Hepatocyte (in vitro differentiated cells): ENCODE results near the gene CYP27C1. TPM values are rescaled to one million over a fixed set of nuclear protein-coding genes. Genes with fewer than 3 reads are reported as not detected.

Experiments
- DNase-seq: peaks from one replicate; pipeline ENCODE4 v3.0.0-alpha.2; 2016; ENCODE audit warnings: low spot score
- H2AFZ ChIP-seq: fragments of 200-600 bp; sonication (generic); 2 replicates; pipeline ENCODE4 v1.6.0; 2016; ENCODE audit warnings: antibody characterized with exemption, mild to moderate bottlenecking
- H3K27ac ChIP-seq: fragments of 200-600 bp; sonication (generic); 2 replicates; pipeline ENCODE4 v1.5.1; 2016; ENCODE audit warnings: mild to moderate bottlenecking
- H3K27me3 ChIP-seq: fragments of 200-600 bp; sonication (generic); 2 replicates; pipeline ENCODE4 v1.6.1; 2016
- H3K36me3 ChIP-seq: fragments of 200-600 bp; sonication (generic); replicated peaks from 2 replicates; pipeline ENCODE4 v1.5.1; 2016; ENCODE audit warnings: low read depth; ENCODE audit not compliant: insufficient read depth
- H3K4me1 ChIP-seq: fragments of 200-600 bp; sonication (generic); 2 replicates; pipeline ENCODE4 v1.5.1; 2016; ENCODE audit warnings: mild to moderate bottlenecking, moderate library complexity; ENCODE audit not compliant: insufficient read depth
- H3K4me2 ChIP-seq: fragments of 200-600 bp; sonication (generic); 2 replicates; pipeline ENCODE4 v1.6.0; 2016
- H3K4me3 ChIP-seq: fragments of 200-600 bp; sonication (generic); 2 replicates; pipeline ENCODE4 v1.5.1; 2016; ENCODE audit warnings: mild to moderate bottlenecking
- H3K79me2 ChIP-seq: fragments of 200-600 bp; sonication (generic); 2 replicates; pipeline ENCODE4 v1.6.0; 2017; ENCODE audit warnings: mild to moderate bottlenecking
- H3K9me2 ChIP-seq: fragments of 200-600 bp; sonication (generic); replicated peaks from 2 replicates; pipeline ENCODE4 v1.6.0; 2017; ENCODE audit warnings: mild to moderate bottlenecking; ENCODE audit not compliant: insufficient read depth
- H3K9me3 ChIP-seq: fragments of 200-600 bp; sonication (generic); 2 replicates; pipeline ENCODE4 v1.5.1; 2016; ENCODE audit warnings: low read depth, mild to moderate bottlenecking
- H4K20me1 ChIP-seq: fragments of 200-600 bp; sonication (generic); 2 replicates; pipeline ENCODE4 v1.6.0; 2016; ENCODE audit warnings: mild to moderate bottlenecking; ENCODE audit not compliant: insufficient read depth, poor library complexity, severe bottlenecking
- EZH2 ChIP-seq: fragments of 200-600 bp; sonication (generic); IDR thresholded peaks from 2 replicates; pipeline ENCODE4 v1.6.1; 2016; ENCODE audit warnings: antibody characterized with exemption, mild to moderate bottlenecking, borderline replicate concordance
- EZH2phosphoT487 ChIP-seq: fragments of 200-600 bp; sonication (generic); IDR thresholded peaks from one replicate; pipeline ENCODE4 v1.6.1; 2018; ENCODE audit warnings: antibody characterized with exemption, mild to moderate bottlenecking, low read depth, moderate library complexity; ENCODE audit not compliant: unreplicated experiment, severe bottlenecking
- WGBS: methylation state at CpG from one replicate; pipeline ENCODE4 v1.1.6; 2016; ENCODE audit warnings: low lambda C conversion rate; ENCODE audit errors: missing lambda C conversion rate; 5-methylcytosine and 5-hydroxymethylcytosine counted together
- polyA plus RNA-seq: library from polyadenylated mRNA; unstranded; fragments of >200 nt; fragmentation: Nextera tagmentation; extraction: Ambion mirVana; gene quantifications from 2 replicates; pipeline ENCODE4 v1.2.1, GENCODE V29; 2016
- total RNA-seq: library from RNA; depleted of rRNA; stranded (reverse); fragments of >200 nt; gene quantifications from 2 replicates; pipeline ENCODE4 v1.2.3, GENCODE V29; 2014
- TF ChIP-seq, protein P1 (sequence below): fragments of 200-600 bp; sonication (generic); IDR thresholded peaks from 2 replicates; pipeline ENCODE4 v1.5.1; 2016; ENCODE audit warnings: antibody characterized with exemption, mild to moderate bottlenecking; ENCODE audit not compliant: poor library complexity

CYP27C1 gene
- total and polyA plus RNA-seq, 2 experiments from 2014 or later, result 1.2 to 1.4 TPM

DNA sequence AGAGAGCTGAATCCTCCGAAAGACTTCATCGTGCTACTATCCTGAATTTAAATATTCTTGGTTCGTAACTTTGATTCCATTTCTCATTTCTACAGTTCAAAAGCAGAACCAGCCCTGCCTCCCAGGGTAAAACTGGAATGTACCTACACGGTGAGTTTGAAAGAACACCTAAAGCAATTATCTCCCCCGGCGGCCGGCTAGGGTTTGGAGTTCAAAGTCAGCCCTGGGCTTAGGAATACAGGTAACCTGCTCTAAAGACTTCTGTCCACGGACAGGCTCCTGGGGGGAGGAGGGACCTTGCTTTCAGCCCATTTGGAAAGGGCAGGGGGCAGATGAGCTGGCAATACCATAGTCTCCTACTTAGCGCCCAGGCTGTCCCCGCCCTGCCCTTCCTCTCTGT is 32.3 kb downstream of the CYP27C1 start:
- no peak overlapping the region for H3K27ac ChIP-seq
- no peaks in the 10 kb centered on the region for H3K79me2 ChIP-seq
- H4K20me1 ChIP-seq, result no peaks in the 10 kb centered on the region
- H3K36me3 ChIP-seq, result no peaks in the 10 kb centered on the region
- no peaks in the 10 kb centered on the region for H3K9me2 ChIP-seq
- H3K27me3 ChIP-seq, result no peaks in the 10 kb centered on the region
- no peak for DNase-seq
- H2AFZ ChIP-seq, result no peak overlapping the region
- no peak overlapping the region for H3K4me3 ChIP-seq
- H3K4me2 ChIP-seq, result no peak overlapping the region
- TF ChIP-seq EZH2phosphoT487 (no peak), EZH2 (no peak)
- TF ChIP-seq, protein P1, sequence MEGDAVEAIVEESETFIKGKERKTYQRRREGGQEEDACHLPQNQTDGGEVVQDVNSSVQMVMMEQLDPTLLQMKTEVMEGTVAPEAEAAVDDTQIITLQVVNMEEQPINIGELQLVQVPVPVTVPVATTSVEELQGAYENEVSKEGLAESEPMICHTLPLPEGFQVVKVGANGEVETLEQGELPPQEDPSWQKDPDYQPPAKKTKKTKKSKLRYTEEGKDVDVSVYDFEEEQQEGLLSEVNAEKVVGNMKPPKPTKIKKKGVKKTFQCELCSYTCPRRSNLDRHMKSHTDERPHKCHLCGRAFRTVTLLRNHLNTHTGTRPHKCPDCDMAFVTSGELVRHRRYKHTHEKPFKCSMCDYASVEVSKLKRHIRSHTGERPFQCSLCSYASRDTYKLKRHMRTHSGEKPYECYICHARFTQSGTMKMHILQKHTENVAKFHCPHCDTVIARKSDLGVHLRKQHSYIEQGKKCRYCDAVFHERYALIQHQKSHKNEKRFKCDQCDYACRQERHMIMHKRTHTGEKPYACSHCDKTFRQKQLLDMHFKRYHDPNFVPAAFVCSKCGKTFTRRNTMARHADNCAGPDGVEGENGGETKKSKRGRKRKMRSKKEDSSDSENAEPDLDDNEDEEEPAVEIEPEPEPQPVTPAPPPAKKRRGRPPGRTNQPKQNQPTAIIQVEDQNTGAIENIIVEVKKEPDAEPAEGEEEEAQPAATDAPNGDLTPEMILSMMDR, result no peak
- WGBS, result 80% methylated on average over 10 of the region's 10 CpGs
- no peaks in the 10 kb centered on the region for H3K4me1 ChIP-seq
- no peaks in the 10 kb centered on the region for H3K9me3 ChIP-seq

DNA sequence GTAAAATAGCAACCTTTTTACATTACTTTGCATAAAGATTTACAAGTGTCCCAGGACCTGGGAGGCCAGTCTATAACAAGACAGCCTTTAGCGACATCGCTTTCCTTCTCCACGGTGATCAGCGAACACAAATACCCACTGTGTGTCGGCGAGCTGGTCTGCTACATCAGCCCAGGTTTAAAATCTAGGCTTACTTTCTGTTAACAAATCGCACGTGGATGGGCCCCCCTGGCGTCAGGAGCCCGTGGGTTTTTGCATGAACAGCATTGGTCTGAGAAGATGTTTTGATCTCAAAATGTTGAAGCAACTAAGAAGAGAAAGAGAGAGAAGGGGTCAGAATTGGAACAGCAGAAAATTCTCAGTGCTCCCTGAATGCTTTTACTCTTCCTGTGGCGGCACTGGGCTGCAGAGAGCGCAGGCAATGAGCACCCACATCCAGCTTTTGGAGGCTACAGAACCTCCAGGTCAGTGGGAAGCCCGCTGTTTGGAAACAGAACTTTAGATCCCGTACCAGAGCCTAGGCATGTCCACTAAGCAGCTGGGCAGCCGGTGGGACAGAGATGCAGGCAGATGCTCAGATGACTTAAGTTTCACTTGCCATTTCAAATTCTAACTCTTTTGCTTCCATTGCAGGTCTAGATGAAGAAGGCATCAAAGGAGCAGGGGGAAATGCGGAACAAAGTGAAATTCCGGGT is 32.9 kb downstream of the CYP27C1 start:
- no peak overlapping the region for H3K4me2 ChIP-seq
- no peaks in the 10 kb centered on the region for H3K36me3 ChIP-seq
- H3K4me3 ChIP-seq, result no peak overlapping the region
- no peak overlapping the region for H2AFZ ChIP-seq
- no peaks in the 10 kb centered on the region for H3K9me3 ChIP-seq
- H3K9me2 ChIP-seq, result no peaks in the 10 kb centered on the region
- no peak overlapping the region for H3K27ac ChIP-seq
- no peaks in the 10 kb centered on the region for H3K79me2 ChIP-seq
- DNase-seq, result no peak
- H3K27me3 ChIP-seq, result no peaks in the 10 kb centered on the region
- TF ChIP-seq, protein P1, result no peak
- TF ChIP-seq EZH2 (no peak), EZH2phosphoT487 (no peak)
- H3K4me1 ChIP-seq, result no peaks in the 10 kb centered on the region
- 90% methylated on average over 17 of the region's 17 CpGs for WGBS
- H4K20me1 ChIP-seq, result no peaks in the 10 kb centered on the region

DNA sequence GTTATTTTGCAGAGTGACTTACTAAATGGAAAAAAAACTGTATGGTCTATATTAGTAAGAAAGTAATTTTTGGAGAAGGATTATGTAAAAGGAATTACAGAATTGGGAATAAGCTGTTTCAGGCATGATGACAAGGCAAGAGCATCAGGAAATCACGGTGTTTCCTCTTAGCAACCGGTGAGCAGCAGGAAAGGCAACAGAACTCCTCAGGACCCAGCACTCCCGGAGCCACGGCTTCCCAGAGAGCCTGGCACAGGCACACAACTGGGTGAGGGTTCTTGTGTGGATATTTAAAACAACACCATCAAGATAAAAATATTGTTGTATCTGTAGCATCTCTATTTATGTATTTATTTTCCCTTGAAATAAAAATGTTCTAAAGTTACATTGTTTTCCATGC is 34.4 kb downstream of the CYP27C1 start:
- Histone ChIP-seq H3K9me3 (no peaks in the 10 kb centered on the region), H3K27me3 (no peaks in the 10 kb centered on the region), H3K4me2 (no peak overlapping the region), H3K79me2 (no peaks in the 10 kb centered on the region), H3K4me3 (no peak overlapping the region), H3K36me3 (no peaks in the 10 kb centered on the region), H3K4me1 (no peaks in the 10 kb centered on the region), H4K20me1 (no peaks in the 10 kb centered on the region), H3K27ac (no peak overlapping the region), H2AFZ (no peak overlapping the region), H3K9me2 (no peaks in the 10 kb centered on the region)
- no peak for DNase-seq
- TF ChIP-seq EZH2 (no peak), EZH2phosphoT487 (no peak)
- TF ChIP-seq, protein P1, result no peak
- 98% methylated on average over 4 of the region's 4 CpGs for WGBS
